ENCODE measurements around the gene MPZ. TPM values are rescaled to one million over a fixed set of nuclear protein-coding genes. Genes with fewer than 3 reads are reported as not detected.
"Not testable (repeated sequence)": the region's sequence is repeated elsewhere in the genome, so short reads cannot be mapped to it uniquely, and the experiment has no call there.

MPZ gene
- total RNA-seq, 1 donor from 2014 or later = 2.6 TPM

- Mint-ChIP-seq H3K4me1 (ENCODE audit: unreplicated experiment) (peaks cover 6% of the 10 kb centered on the region), H3K9me3 (ENCODE audit: unreplicated experiment) (peaks cover 11% of the 10 kb centered on the region), H3K27me3 (ENCODE audit: unreplicated experiment) (peaks cover 20% of the 10 kb centered on the region), H3K27ac (ENCODE audit: unreplicated experiment) (peak within 1 kb of the TSS; percentile 74), H3K36me3 (ENCODE audit: low read depth, unreplicated experiment) (peaks cover 22% of the 10 kb centered on the region), H3K4me3 (ENCODE audit: unreplicated experiment) (peak within 1 kb of the TSS; percentile 85)
- DNase-seq (ENCODE audit: low spot score) = peak; percentile 47
- TF ChIP-seq CTCF (IDR thresholded peaks at IDR 0.05; ENCODE audit: unreplicated experiment) = no peak
Observed at GRCh38 chr1:161258439-161259344, 51.1 kb downstream of the MPZ start, which contains the start of gene PCP4L1. TSS of gene PCP4L1 (plus strand) at chr1:161258745. CDS start at chr1:161258975, 230 bp downstream.

- Mint-ChIP-seq H3K9me3 (ENCODE audit: unreplicated experiment) (peaks cover 11% of the 10 kb centered on the region), H3K27me3 (ENCODE audit: unreplicated experiment) (peaks cover 20% of the 10 kb centered on the region)
- H3K4me3 Mint-ChIP-seq (ENCODE audit: unreplicated experiment) = not testable (repeated sequence)
Observed at GRCh38 chr1:161257109-161257508, 52.7 kb downstream of the MPZ start.

DNA sequence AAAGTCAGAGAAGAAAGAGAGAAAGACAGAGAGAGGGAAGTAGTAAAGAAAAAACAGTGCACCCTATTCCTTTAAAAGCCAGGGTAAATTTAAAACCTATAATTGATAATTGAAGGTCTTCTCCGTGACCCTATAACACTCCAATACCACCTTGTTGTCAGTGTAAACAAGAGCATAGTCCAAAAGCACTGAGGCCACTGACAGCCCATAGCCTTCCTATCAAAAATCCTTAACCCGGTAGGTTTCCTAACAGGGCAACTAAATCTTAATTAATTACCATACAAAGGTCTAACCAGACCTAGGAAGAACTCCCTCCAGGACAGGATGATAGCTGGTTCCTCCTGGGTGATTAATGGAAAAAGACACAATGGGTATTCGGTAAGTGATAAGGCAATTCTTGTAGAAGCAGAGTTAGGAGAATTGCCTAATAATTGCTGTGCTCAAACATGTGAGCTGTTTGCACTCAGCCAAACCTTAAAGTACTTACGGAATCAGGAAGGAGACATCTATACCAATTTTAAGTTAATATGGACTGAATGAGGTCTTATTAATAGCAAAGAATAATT is 53.7 kb downstream of the MPZ start:
- not testable (repeated sequence) for DNase-seq (ENCODE audit: low spot score); H3K4me1 Mint-ChIP-seq (ENCODE audit: unreplicated experiment); H3K27ac Mint-ChIP-seq (ENCODE audit: unreplicated experiment); H3K4me3 Mint-ChIP-seq (ENCODE audit: unreplicated experiment)
- Mint-ChIP-seq H3K27me3 (ENCODE audit: unreplicated experiment) (peaks cover 22% of the 10 kb centered on the region), H3K9me3 (ENCODE audit: unreplicated experiment) (peaks cover 11% of the 10 kb centered on the region), H3K36me3 (ENCODE audit: low read depth, unreplicated experiment) (peaks cover 22% of the 10 kb centered on the region)

More at GRCh38 chr1:161257109-161257508, 52.7 kb downstream of the MPZ start:
- not testable (repeated sequence) for H3K27ac Mint-ChIP-seq (ENCODE audit: unreplicated experiment); H3K4me1 Mint-ChIP-seq (ENCODE audit: unreplicated experiment)
- peaks cover 22% of the 10 kb centered on the region for H3K36me3 Mint-ChIP-seq (ENCODE audit: low read depth, unreplicated experiment)
- DNase-seq (ENCODE audit: low spot score) = peak; percentile 11

DNA sequence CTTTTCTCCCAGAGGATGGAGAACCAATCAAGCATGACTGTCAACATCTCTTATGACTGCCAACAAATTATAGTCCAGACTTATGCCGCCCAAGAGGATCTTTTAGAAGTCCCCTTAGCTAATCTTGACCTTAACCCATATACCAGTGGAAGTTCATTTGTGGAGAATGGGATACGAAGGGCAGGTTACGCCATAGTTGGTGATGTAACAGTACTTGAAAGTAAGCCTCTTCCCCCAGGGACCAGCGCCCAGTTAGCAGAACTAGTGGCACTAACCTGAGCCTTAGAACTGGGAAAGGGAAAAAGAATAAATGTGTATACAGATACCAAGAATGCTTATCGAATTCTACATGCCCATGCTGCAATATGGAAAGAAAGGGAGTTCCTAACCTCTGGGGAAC is 54.5 kb downstream of the MPZ start:
- H3K9me3 Mint-ChIP-seq (ENCODE audit: unreplicated experiment) = peaks cover 11% of the 10 kb centered on the region
- peaks cover 21% of the 10 kb centered on the region for H3K36me3 Mint-ChIP-seq (ENCODE audit: low read depth, unreplicated experiment)
- not testable (repeated sequence) for H3K4me1 Mint-ChIP-seq (ENCODE audit: unreplicated experiment); H3K4me3 Mint-ChIP-seq (ENCODE audit: unreplicated experiment); DNase-seq (ENCODE audit: low spot score); H3K27ac Mint-ChIP-seq (ENCODE audit: unreplicated experiment)
- H3K27me3 Mint-ChIP-seq (ENCODE audit: unreplicated experiment) = peaks cover 21% of the 10 kb centered on the region

Other genes with a start within 250 kb of the MPZ start
- gene ARHGAP30, start 240.1 kb downstream of the MPZ start, total RNA-seq (ENCODE audit: unreplicated experiment) = 0.23 TPM
- gene NECTIN4, start 220.4 kb downstream of the MPZ start, total RNA-seq (ENCODE audit: unreplicated experiment) = 0.13 TPM
- gene KLHDC9, start 211.6 kb downstream of the MPZ start, total RNA-seq (ENCODE audit: unreplicated experiment) = 7.3 TPM
- 73.8 TPM for gene PFDN2, start 191.9 kb downstream of the MPZ start, total RNA-seq (ENCODE audit: unreplicated experiment)
- gene NIT1, start 191.9 kb downstream of the MPZ start, total RNA-seq (ENCODE audit: unreplicated experiment) = 20.5 TPM
- 133 TPM for gene DEDD, start 177.3 kb downstream of the MPZ start, total RNA-seq (ENCODE audit: unreplicated experiment)
- gene UFC1, start 156.0 kb downstream of the MPZ start, total RNA-seq (ENCODE audit: unreplicated experiment) = 124 TPM
- 22.2 TPM for gene USP21, start 150.5 kb downstream of the MPZ start, total RNA-seq (ENCODE audit: unreplicated experiment)
- 39.0 TPM for gene PPOX, start 143.5 kb downstream of the MPZ start, total RNA-seq (ENCODE audit: unreplicated experiment)
- 44.0 TPM for gene B4GALT3, start 132.5 kb downstream of the MPZ start, total RNA-seq (ENCODE audit: unreplicated experiment)
- gene ADAMTS4, start 110.9 kb downstream of the MPZ start, total RNA-seq (ENCODE audit: unreplicated experiment) = 56.8 TPM
- gene NDUFS2, start 107.6 kb downstream of the MPZ start, total RNA-seq (ENCODE audit: unreplicated experiment) = 93.1 TPM
- gene FCER1G, start 94.7 kb downstream of the MPZ start, total RNA-seq (ENCODE audit: unreplicated experiment) = 4.3 TPM
- not detected for gene APOA2, start 86.3 kb downstream of the MPZ start, total RNA-seq (ENCODE audit: unreplicated experiment)
- gene TOMM40L, start 83.9 kb downstream of the MPZ start, total RNA-seq (ENCODE audit: unreplicated experiment) = 22.0 TPM
- not detected for gene NR1I3, start 71.8 kb downstream of the MPZ start, total RNA-seq (ENCODE audit: unreplicated experiment)
- not detected for gene PCP4L1, start 51.2 kb downstream of the MPZ start, total RNA-seq (ENCODE audit: unreplicated experiment)
- 180 TPM for gene SDHC, start 4.4 kb upstream of the MPZ start, total RNA-seq (ENCODE audit: unreplicated experiment)
- gene CFAP126, start 57.9 kb upstream of the MPZ start, total RNA-seq (ENCODE audit: unreplicated experiment) = not detected
- gene FCGR2A, start 195.5 kb upstream of the MPZ start, total RNA-seq (ENCODE audit: unreplicated experiment) = 0.41 TPM
- gene HSPA6, start 214.6 kb upstream of the MPZ start, total RNA-seq (ENCODE audit: unreplicated experiment) = not detected
- gene FCGR3A, start 239.8 kb upstream of the MPZ start, total RNA-seq (ENCODE audit: unreplicated experiment) = 4.0 TPM